Stimulated activated naive CD8-positive, alpha-beta T cell treated with anti-CD3 and anti-CD28 coated beads, Interleukin-15, amount 100 ng/mL, for 72 hours (primary cell): Measurements from ENCODE around the gene TRNP1.

ENCODE experiments used
- ATAC-seq: fragments of 150-1000 bp; cut with Tn5 transposase; 2 replicates; pipeline ENCODE4 v1.10.0; 2021; ENCODE audit warnings: mild to moderate bottlenecking, moderate library complexity
- DNase-seq, 2 donors: peaks; one replicate each; pipeline ENCODE4 v3.0.0; 2021 to 2022
- H3K27ac Mint-ChIP-seq, 2 donors: one replicate each; pipeline ENCODE4 v1.8.0; 2022; ENCODE audit warnings: mild to moderate bottlenecking in 2 of 2, mixed read lengths in 2 of 2, moderate library complexity in 2 of 2
- H3K27me3 Mint-ChIP-seq: one replicate; pipeline ENCODE4 v1.8.0; 2022; ENCODE audit warnings: mixed read lengths
- H3K4me1 Mint-ChIP-seq: one replicate; pipeline ENCODE4 v1.8.0; 2022; ENCODE audit warnings: mild to moderate bottlenecking, mixed read lengths
- H3K4me3 Mint-ChIP-seq, 2 donors: one replicate each; pipeline ENCODE4 v1.8.0; 2022; ENCODE audit warnings: mild to moderate bottlenecking in 2 of 2, mixed read lengths in 2 of 2, moderate library complexity in 1 of 2
- H3K9me3 Mint-ChIP-seq, 2 donors: one replicate each; pipeline ENCODE4 v1.8.0; 2022; ENCODE audit warnings: mixed read lengths in 2 of 2

Gene TRNP1

DNA sequence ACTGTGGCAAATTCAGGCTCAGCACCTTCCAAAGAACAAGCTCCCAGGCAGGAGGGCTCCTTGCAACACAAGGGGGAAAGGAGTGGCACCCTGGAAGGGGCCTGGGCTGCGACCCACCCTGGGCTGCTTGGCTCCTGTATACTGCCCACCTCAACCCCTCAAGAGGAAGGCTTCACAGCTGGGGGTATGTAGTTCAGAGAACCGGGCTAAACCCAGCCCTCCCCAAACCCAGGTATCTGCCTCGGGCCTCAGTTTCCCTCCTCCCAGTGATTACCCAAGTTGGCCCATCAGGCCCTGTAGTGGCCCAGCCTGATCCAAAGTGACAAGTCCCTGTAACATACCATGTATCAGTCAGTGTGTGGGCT lies 11.7 kb downstream of the TRNP1 start:
- H3K9me3 Mint-ChIP-seq = no peaks in the 10 kb centered on the region
- peaks cover 31% of the 10 kb centered on the region for H3K27me3 Mint-ChIP-seq
- no peak overlapping the region for H3K27ac Mint-ChIP-seq
- no peak for DNase-seq
- no peak for ATAC-seq
- peaks cover 4% of the 10 kb centered on the region for H3K4me1 Mint-ChIP-seq
- H3K4me3 Mint-ChIP-seq = no peak overlapping the region

DNA sequence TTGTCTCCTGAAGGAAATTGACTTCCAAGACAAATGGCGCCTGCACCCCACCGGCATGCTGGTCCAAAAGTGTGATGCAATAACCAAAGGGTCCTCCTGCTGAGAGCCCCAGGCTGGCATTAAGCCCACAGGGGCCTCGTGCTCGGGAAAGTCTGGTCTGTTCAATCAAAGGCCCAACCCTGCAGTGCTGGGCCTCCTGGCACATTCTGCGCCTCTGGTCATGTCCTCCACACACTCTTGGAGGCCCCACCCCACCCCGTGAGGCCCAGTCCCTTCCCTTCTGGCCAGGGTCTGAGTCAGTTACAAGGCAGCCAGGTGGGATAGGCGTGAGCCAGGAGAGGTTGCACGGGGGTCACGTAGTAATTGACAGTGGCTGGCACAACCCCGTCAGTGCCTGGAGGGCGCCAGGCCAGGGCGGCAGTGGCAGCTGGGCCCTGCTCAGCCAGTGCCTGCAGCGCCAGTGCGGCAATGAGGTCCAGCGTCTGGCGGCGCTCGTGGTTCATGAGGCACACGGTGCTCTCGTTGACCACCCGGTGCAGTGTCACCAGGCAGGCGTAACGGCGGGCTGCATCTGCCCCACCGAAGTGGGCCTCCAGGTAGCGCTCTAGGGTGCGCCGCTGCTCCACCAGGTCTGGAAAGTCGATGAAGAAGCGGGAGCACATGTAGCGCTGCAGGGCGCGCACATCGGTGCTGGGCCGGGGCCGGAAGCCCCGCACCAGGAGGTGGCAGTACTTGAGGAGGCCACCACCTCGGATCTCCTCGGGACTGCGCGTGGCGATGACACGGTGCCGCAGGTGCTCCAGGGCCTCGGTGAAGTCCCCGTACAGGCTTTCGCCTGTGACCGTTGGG lies 12.4 kb downstream of the TRNP1 start:
- H3K27ac Mint-ChIP-seq = peak overlapping the region in 1 of 2 donors; percentile 44
- ATAC-seq = no peak
- H3K27me3 Mint-ChIP-seq = peaks cover 31% of the 10 kb centered on the region
- no peak overlapping the region for H3K4me3 Mint-ChIP-seq
- DNase-seq = no peak
- H3K9me3 Mint-ChIP-seq = no peaks in the 10 kb centered on the region
- peaks cover 4% of the 10 kb centered on the region for H3K4me1 Mint-ChIP-seq

DNA sequence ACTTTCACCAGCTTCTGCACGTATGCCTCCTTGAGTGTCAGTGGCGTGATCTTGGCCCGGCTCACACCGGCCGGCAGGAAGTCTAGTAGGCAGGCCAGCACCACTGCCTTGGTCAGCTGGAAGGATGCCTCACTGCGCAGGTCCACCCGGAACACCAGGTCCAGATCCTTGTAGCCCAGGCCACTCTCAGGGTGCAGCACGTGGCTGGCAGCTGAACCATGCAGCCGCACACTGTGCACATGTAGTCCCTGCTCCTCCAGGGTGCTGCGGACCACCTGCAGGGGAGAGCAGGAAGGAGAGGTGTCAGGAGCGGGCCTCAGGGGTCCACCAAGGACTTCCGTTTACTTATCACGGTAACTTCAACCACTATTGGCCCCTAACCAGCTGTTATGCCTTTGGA lies 13.2 kb downstream of the TRNP1 start:
- no peaks in the 10 kb centered on the region for H3K9me3 Mint-ChIP-seq
- H3K27ac Mint-ChIP-seq = no peak overlapping the region
- DNase-seq (no peak), ATAC-seq (no peak)
- no peak overlapping the region for H3K4me3 Mint-ChIP-seq
- peaks cover 34% of the 10 kb centered on the region for H3K27me3 Mint-ChIP-seq
- H3K4me1 Mint-ChIP-seq = peaks cover 3% of the 10 kb centered on the region

DNA sequence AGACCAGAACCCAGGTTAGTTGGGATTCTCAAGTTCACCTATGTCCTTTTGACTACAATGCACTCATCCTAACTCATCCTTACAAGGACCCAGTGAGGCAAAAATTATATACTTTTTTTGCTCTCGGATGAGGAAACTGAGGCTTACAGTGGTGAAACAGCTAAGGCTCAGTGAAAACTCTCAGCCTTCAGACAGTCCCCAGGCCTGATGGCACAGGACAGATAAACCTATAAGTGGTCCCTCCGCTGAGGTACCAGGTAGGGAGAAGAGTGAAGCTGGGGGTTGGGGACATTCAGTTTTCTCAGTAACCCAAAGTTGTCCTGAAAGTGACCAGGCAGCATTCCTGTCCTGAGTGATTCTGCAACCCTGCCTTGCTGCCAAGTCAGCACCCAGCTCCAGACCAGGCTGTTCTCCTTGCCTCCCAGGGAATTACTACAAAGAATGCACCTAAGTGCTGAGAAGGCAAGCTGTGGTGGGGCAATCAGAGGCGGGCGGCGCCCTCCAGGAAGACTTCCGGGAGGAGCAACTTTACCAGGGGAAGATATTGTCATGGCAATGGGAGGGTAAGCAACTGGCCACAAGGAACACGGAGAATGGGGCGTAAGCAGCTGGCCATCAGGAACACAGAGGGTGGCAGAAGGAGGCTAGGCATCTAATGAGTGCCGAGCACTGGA lies 14.6 kb downstream of the TRNP1 start:
- ATAC-seq = no peak
- peaks cover 5% of the 10 kb centered on the region for H3K4me1 Mint-ChIP-seq
- no peak overlapping the region for H3K27ac Mint-ChIP-seq
- DNase-seq = no peak
- peaks cover 43% of the 10 kb centered on the region for H3K27me3 Mint-ChIP-seq
- no peaks in the 10 kb centered on the region for H3K9me3 Mint-ChIP-seq
- H3K4me3 Mint-ChIP-seq = no peak overlapping the region

DNA sequence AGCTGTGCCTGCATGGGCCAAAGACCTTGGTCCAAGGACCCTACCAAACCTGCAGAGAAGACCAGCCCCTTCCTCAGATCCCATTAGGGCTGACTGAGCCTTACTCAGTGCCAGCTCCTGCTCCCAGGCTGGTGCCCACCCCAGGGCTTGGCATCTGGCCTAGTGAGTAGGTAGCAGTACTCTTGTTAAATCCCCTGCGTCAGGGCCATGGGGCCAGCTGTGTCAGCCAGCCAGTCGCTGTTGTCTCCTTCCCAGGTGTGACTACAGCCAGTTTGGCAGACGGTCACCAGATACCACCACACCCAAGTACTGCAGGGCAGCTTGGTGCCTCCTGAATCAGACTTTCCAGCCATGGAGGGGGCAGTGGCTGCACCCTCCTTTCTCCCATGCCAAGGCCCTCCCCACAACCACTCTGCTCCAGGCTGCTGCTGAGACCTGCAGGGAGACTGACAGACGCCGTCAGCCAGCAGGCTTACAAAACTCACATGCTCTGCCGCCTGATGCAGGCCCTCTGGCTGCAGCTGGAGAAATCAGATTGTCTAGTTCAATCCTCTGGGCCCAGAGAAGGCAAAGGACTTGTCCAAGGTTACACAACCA lies 16.2 kb downstream of the TRNP1 start:
- Mint-ChIP-seq H3K27me3 (peaks cover 46% of the 10 kb centered on the region), H3K4me1 (peaks cover 7% of the 10 kb centered on the region), H3K27ac (no peak overlapping the region), H3K9me3 (no peaks in the 10 kb centered on the region), H3K4me3 (no peak overlapping the region)
- DNase-seq (no peak), ATAC-seq (no peak)

DNA sequence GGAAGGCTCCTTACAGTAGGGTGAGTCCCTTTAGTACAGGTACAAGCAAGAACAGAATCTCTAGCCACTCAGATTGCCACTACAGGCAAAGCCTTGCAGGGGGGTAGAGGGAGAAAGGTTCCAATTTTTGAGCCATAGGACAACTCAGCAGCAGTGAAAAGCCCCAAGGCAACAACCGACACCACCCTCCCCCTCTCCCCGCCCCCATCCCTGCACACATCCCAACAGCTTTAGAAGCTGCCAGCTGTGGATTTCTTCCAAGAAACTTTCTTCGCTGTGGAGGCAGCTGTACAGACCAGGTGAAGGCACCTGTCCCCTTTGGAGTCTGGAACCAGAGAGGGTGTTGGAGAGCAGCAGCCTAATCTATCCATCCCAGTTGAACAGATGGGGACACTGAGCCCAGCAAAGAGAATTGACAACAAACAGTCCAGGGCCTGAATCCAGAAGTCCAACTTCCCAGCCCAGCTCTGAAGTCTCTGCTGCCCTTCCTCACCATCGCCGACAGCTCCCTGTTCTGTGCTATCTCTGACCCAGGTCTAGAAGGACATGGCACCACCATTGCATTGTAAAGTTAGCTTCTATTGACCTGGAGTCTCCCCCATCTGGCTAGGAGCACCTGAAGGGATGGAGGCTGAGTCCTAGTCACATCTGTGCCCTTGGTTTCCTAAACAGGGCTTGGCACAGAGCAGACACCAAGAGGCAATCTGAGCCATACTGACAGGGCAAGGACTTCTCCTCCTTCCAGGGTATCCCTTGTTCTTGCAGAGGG lies 16.9 kb downstream of the TRNP1 start:
- DNase-seq = no peak
- no peak for ATAC-seq
- H3K9me3 Mint-ChIP-seq = no peaks in the 10 kb centered on the region
- H3K27ac Mint-ChIP-seq = no peak overlapping the region
- no peak overlapping the region for H3K4me3 Mint-ChIP-seq
- H3K4me1 Mint-ChIP-seq = peaks cover 7% of the 10 kb centered on the region
- peaks cover 46% of the 10 kb centered on the region for H3K27me3 Mint-ChIP-seq

DNA sequence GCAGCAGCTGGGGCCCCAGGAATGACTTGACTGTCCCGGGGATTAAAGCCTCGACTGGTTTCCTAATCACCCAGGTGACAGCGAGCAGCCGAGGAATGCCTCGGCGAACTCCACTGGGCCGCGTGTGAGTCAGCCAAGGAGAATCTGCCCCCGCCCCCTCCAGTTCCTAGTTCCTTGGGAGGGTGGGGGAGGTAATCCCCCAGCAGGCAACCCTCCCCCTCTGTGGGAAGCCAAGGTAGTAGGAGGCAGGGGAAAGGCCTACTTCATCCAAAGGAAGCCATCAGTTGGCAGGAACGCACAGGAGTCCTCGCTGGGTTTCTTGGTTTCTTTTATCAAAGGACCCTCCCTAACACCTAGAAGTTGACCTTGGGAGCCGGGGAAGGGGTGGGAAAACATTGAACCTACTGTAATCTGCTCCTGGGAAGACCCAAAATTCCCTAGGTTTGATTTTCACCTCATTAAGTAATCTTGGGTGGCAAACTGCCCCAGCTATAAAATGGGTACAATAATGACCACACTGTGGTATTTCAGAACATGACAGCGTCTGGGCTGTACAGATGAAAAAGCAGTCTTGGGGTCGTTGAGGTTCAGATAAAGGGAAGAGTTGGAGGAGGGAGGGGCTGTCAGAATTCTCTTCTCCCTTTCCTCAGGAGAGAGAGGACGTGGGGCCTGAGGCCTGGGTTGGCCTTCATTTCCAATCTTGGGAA lies 17.7 kb downstream of the TRNP1 start:
- H3K27me3 Mint-ChIP-seq = peaks cover 46% of the 10 kb centered on the region
- no peak overlapping the region for H3K27ac Mint-ChIP-seq
- ATAC-seq (no peak), DNase-seq (no peak)
- peaks cover 7% of the 10 kb centered on the region for H3K4me1 Mint-ChIP-seq
- H3K9me3 Mint-ChIP-seq = no peaks in the 10 kb centered on the region
- H3K4me3 Mint-ChIP-seq = peak overlapping the region in 1 of 2 donors; percentile 50

DNA sequence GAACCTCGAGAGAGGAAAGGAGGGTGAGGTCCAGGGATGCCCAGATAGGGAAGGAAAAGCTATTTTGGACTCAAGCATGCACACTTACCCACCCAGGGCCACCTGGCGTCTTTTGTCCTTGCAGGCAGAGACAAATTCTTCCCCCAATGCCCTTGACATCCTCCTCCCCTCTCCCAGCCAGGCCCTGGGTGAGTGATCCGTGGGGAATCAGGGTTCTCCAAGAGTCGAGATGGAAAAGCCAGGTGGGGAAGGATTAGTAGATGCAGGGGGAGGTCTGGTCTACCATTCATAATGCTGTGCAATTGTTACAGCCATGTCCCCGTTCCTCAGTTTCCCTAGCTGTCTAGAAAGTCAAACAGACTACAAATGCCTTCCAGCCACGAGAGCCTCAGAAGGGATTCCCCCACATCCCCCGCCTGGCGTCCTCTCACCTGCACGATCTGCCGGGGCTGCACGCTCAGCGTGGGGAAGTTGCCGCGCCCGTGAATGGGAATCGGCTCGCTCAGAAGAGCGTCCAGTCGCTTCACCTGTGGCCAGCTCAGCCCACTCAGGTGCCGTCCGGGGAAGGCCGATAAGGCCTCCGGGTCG lies 18.6 kb downstream of the TRNP1 start:
- Mint-ChIP-seq H3K9me3 (no peaks in the 10 kb centered on the region), H3K4me1 (peaks cover 7% of the 10 kb centered on the region), H3K4me3 (peak overlapping the region; percentile 29 to 35), H3K27ac (no peak overlapping the region), H3K27me3 (peaks cover 46% of the 10 kb centered on the region)
- DNase-seq = no peak
- peak; percentile 36 for ATAC-seq

DNA sequence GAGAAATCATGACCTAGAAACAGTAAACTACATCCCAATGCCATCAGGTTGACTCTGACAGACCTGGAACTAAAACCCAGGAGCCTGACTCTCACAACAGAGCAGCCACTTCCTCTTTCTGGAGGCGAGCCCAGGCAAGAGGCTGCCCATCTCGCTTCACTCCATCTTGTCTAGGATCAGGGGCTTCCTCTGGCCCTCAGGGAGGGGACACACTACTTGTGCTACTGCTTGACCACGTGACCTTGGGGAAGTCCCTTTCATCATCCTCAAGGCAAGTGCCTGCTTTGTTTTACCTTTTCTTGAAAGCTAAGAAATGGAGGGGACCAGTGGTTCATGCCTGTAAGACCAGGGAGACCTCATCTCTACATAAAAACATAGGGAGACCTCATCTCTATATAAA lies 21.8 kb downstream of the TRNP1 start:
- Mint-ChIP-seq H3K27ac (no peak overlapping the region), H3K4me3 (no peak overlapping the region), H3K27me3 (peaks cover 31% of the 10 kb centered on the region), H3K9me3 (no peaks in the 10 kb centered on the region), H3K4me1 (peaks cover 7% of the 10 kb centered on the region)
- ATAC-seq (no peak), DNase-seq (no peak)

DNA sequence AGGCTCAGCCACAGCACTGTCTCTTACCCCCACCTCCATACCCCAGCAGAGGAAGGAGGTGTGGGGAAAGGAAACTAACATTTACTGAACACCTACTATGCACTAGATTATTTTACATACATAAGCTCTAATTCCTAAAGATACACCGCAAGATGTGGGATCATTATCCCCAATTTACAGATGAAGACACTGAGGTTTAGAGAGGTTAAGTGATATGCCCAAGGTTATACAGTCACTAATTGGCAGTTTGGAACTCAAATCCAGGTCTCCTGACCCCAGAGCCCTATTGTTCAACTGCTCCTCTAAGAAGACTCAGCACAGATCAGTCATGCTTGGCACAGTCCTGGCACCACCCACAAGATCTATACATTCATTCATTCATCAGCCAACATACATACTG lies 22.9 kb downstream of the TRNP1 start:
- H3K4me1 Mint-ChIP-seq = peaks cover 7% of the 10 kb centered on the region
- no peak for ATAC-seq
- DNase-seq = no peak
- no peak overlapping the region for H3K27ac Mint-ChIP-seq
- no peaks in the 10 kb centered on the region for H3K9me3 Mint-ChIP-seq
- no peak overlapping the region for H3K4me3 Mint-ChIP-seq
- H3K27me3 Mint-ChIP-seq = peaks cover 20% of the 10 kb centered on the region

DNA sequence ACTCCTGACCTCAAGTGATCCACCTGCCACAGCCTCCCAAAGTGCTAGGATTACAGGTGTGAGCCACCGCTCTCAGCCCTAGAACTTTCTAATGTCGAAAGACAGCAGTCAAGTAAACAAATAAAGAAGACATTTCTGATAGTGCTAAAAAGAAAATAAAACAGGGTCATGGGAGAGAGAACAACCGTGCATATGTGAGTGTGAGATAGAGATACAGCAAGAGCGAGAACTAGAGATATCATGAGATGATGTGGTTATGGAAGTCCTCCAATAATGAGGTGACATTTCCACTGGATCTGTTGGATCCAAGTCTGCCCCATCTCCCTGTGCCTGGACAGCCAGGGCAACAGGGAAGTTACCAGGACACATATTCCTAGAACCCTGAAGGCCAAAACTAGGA lies 23.7 kb downstream of the TRNP1 start:
- Mint-ChIP-seq H3K4me3 (no peak overlapping the region), H3K9me3 (no peaks in the 10 kb centered on the region), H3K4me1 (peaks cover 7% of the 10 kb centered on the region), H3K27me3 (peaks cover 11% of the 10 kb centered on the region), H3K27ac (no peak overlapping the region)
- DNase-seq (no peak), ATAC-seq (no peak)

DNA sequence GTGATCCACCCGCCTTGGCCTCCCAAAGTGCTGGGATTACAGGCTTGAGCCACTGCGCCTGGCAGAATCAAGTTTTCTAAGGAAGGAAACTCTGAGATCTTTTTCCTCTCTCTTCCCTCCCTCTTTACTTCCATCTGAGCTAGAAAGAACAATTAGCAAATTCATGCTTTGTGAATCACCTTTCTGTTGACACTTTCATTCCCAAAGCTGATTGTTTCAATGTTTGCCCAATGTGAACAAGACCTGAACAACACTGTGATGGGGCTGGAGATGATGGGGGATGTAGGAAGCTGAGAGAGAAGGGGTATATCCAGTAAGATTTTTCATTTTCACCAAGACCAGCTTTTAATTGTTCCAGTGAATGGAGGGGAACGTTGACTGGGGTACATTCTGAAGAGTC lies 24.8 kb downstream of the TRNP1 start:
- ATAC-seq = no peak
- H3K27ac Mint-ChIP-seq = no peak overlapping the region
- no peaks in the 10 kb centered on the region for H3K9me3 Mint-ChIP-seq
- no peaks in the 10 kb centered on the region for H3K4me1 Mint-ChIP-seq
- DNase-seq = no peak
- no peak overlapping the region for H3K4me3 Mint-ChIP-seq
- peaks cover under 1% of the 10 kb centered on the region for H3K27me3 Mint-ChIP-seq

DNA sequence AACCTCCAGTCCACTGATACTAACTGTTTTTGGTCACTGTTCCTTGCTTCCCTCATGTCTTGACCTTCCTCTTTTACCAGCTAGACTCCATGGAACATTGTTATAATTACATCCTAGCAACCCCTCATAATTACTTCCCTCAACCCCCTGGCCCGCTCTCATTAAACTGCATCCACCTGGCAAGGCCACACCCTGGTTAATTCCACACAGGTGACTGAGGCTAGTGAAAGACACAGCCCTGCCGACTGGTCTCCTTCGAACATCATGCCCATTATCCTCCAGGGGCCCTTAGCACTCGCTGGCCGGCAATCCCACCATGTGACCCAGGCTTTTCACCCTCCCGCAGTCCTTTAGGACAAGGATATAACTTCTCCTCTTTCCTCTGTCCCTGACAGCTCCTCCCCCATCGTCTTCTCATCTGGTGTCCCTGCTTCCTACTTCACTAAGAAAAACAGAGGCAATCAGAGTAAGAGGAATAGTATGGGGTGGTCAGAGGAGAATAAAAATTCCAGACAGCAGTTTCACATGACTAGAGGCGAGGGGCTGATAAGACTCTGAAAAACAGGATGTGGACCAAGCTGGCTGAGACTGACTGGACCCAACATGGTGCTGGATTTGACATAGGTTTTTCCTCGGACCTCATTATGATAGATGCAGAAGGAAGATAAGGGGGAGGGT lies 28.0 kb downstream of the TRNP1 start:
- Mint-ChIP-seq H3K27me3 (no peaks in the 10 kb centered on the region), H3K4me3 (no peak overlapping the region), H3K9me3 (no peaks in the 10 kb centered on the region), H3K4me1 (no peaks in the 10 kb centered on the region), H3K27ac (peak overlapping the region in 1 of 2 donors; percentile 52)
- no peak for DNase-seq
- ATAC-seq = no peak

DNA sequence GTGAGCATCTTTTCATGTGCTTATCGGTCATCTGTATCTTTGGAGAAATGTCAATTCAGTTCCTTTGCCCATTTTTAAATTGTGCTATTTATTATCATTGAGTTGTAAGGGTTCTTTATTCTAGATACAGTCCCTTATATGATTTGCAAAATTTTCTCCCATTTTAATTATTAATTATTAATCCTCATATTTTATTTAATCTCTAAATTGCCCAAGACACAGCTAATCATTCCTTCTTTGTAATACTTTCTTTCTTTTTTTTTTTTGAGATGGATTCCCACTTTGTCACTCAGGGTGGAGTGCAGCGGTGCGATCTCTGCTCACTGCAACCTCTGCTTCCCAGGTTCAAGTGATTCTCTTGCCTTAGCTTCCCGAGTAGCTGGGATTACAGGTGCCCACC lies 32.2 kb downstream of the TRNP1 start:
- H3K4me3 Mint-ChIP-seq = no peak overlapping the region

More for the DNA sequence above, 32.2 kb downstream of the TRNP1 start:
- H3K27ac Mint-ChIP-seq = no peak overlapping the region
- ATAC-seq = no peak
- no peak for DNase-seq
- no peaks in the 10 kb centered on the region for H3K4me1 Mint-ChIP-seq
- no peaks in the 10 kb centered on the region for H3K9me3 Mint-ChIP-seq
- peaks cover 11% of the 10 kb centered on the region for H3K27me3 Mint-ChIP-seq
